ENCODE data around the gene ZMIZ1. TPM values are rescaled to one million over a fixed set of nuclear protein-coding genes. Genes with fewer than 3 reads are reported as not detected.

The ZMIZ1 gene
- polyA plus RNA-seq, 1 donor from 2014 or later: 26.8 TPM

DNA sequence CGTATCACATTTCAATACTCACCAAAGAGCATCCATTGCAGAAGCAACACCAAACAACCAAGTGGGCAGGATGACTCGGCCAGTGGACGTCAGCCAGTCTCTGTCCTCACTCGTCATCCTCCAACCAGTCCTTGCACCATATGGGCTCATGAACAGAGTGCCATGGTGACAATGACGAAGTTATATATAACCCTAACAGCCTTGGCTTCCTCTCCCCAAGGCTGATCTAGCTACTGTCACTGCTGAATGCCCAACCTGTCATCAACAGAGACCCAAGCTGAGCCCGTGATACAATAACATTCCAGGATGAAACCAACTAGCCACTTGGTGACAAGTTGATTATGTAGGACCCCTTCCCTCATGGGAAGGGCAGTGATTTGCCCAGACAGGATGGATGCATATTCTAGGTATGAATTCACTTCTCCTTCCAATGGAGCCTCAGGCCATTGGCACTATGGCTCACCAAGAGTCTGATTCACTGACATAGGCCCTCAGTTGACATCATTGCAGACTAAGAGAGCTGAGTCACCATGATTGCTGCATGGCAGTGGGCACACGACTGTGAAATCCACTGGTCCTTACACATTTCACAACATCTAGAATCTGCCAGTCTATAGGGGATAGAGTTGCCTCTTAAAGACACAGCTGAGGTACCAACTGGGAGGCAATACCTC, 252.2 kb downstream of the ZMIZ1 start:
- H3K4me3 ChIP-seq (ENCODE audit: low read length): no peak overlapping the region
- no peaks in the 10 kb centered on the region for H3K9me3 ChIP-seq (ENCODE audit: low read length)
- no peaks in the 10 kb centered on the region for H3K36me3 ChIP-seq (ENCODE audit: insufficient read depth, low read length)
- TF ChIP-seq RAD21 (conservative IDR thresholded peaks at IDR 0.05): no peak
- TF ChIP-seq POLR2AphosphoS5 (IDR thresholded peaks at IDR 0.05): no peak
- TF ChIP-seq, protein P1, sequence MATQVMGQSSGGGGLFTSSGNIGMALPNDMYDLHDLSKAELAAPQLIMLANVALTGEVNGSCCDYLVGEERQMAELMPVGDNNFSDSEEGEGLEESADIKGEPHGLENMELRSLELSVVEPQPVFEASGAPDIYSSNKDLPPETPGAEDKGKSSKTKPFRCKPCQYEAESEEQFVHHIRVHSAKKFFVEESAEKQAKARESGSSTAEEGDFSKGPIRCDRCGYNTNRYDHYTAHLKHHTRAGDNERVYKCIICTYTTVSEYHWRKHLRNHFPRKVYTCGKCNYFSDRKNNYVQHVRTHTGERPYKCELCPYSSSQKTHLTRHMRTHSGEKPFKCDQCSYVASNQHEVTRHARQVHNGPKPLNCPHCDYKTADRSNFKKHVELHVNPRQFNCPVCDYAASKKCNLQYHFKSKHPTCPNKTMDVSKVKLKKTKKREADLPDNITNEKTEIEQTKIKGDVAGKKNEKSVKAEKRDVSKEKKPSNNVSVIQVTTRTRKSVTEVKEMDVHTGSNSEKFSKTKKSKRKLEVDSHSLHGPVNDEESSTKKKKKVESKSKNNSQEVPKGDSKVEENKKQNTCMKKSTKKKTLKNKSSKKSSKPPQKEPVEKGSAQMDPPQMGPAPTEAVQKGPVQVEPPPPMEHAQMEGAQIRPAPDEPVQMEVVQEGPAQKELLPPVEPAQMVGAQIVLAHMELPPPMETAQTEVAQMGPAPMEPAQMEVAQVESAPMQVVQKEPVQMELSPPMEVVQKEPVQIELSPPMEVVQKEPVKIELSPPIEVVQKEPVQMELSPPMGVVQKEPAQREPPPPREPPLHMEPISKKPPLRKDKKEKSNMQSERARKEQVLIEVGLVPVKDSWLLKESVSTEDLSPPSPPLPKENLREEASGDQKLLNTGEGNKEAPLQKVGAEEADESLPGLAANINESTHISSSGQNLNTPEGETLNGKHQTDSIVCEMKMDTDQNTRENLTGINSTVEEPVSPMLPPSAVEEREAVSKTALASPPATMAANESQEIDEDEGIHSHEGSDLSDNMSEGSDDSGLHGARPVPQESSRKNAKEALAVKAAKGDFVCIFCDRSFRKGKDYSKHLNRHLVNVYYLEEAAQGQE (IDR thresholded peaks at IDR 0.05; ENCODE audit: borderline replicate concordance): no peak
- TF ChIP-seq MXI1 (conservative IDR thresholded peaks at IDR 0.05; ENCODE audit: poor library complexity, severe bottlenecking): no peak
- no peak for TF ChIP-seq EP300 (conservative IDR thresholded peaks at IDR 0.05; ENCODE audit: poor library complexity, severe bottlenecking)
- TF ChIP-seq, protein P2, sequence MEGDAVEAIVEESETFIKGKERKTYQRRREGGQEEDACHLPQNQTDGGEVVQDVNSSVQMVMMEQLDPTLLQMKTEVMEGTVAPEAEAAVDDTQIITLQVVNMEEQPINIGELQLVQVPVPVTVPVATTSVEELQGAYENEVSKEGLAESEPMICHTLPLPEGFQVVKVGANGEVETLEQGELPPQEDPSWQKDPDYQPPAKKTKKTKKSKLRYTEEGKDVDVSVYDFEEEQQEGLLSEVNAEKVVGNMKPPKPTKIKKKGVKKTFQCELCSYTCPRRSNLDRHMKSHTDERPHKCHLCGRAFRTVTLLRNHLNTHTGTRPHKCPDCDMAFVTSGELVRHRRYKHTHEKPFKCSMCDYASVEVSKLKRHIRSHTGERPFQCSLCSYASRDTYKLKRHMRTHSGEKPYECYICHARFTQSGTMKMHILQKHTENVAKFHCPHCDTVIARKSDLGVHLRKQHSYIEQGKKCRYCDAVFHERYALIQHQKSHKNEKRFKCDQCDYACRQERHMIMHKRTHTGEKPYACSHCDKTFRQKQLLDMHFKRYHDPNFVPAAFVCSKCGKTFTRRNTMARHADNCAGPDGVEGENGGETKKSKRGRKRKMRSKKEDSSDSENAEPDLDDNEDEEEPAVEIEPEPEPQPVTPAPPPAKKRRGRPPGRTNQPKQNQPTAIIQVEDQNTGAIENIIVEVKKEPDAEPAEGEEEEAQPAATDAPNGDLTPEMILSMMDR (IDR thresholded peaks at IDR 0.05; ENCODE audit: poor library complexity, severe bottlenecking): no peak
- TF ChIP-seq EZH2 (IDR thresholded peaks at IDR 0.05; ENCODE audit: borderline replicate concordance, insufficient read depth, low read length, poor library complexity, severe bottlenecking): no peak
- TF ChIP-seq TAF1 (IDR thresholded peaks at IDR 0.05; ENCODE audit: low read depth): no peak
- no peak overlapping the region for H3K9ac ChIP-seq (ENCODE audit: low read length)
- no peak overlapping the region for H3K4me2 ChIP-seq (ENCODE audit: low read length)
- no peak overlapping the region for H2AFZ ChIP-seq (ENCODE audit: low read depth, low read length)
- no peaks in the 10 kb centered on the region for H3K79me2 ChIP-seq (replicated peaks; ENCODE audit: insufficient read depth, low read length)
- no peaks in the 10 kb centered on the region for H3K9me2 ChIP-seq (ENCODE audit: insufficient read depth, low read length)
- no peaks in the 10 kb centered on the region for H3K27me3 ChIP-seq (ENCODE audit: insufficient read depth, low read depth, low read length)
- no peaks in the 10 kb centered on the region for H4K20me1 ChIP-seq (ENCODE audit: insufficient read depth)
- no peak overlapping the region for H3K27ac ChIP-seq (ENCODE audit: low read length)
- no peaks in the 10 kb centered on the region for H3F3A ChIP-seq (ENCODE audit: insufficient read depth, low read length, poor library complexity, severe bottlenecking)

DNA sequence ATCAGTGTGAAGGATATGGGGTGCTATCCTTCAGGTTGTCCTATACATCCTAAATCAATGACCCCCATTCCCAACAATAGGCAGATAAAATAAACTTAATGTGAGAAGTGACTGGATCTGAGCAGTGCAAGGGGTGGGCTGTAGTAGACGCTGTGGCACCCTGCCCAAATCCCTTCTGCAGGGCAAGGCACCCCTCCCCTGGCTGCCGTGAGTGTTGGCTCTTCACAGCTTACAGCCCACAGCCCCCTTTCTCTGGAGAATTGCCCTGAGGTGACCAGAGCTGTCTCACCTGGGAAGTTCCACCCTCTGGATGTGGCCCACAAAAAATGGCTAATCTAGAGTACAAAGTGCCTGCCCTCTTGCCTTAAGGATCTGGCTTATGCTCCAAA, 252.7 kb downstream of the ZMIZ1 start:
- Histone ChIP-seq H3K9me2 (ENCODE audit: insufficient read depth, low read length) (no peaks in the 10 kb centered on the region), H3K27ac (ENCODE audit: low read length) (no peak overlapping the region), H3F3A (ENCODE audit: insufficient read depth, low read length, poor library complexity, severe bottlenecking) (no peaks in the 10 kb centered on the region), H2AFZ (ENCODE audit: low read depth, low read length) (no peak overlapping the region), H4K20me1 (ENCODE audit: insufficient read depth) (no peaks in the 10 kb centered on the region), H3K9me3 (ENCODE audit: low read length) (no peaks in the 10 kb centered on the region), H3K9ac (ENCODE audit: low read length) (no peak overlapping the region), H3K36me3 (ENCODE audit: insufficient read depth, low read length) (no peaks in the 10 kb centered on the region), H3K4me3 (ENCODE audit: low read length) (no peak overlapping the region), H3K4me2 (ENCODE audit: low read length) (no peak overlapping the region), H3K27me3 (ENCODE audit: insufficient read depth, low read depth, low read length) (no peaks in the 10 kb centered on the region), H3K79me2 (replicated peaks; ENCODE audit: insufficient read depth, low read length) (no peaks in the 10 kb centered on the region)
- TF ChIP-seq, protein P1 (IDR thresholded peaks at IDR 0.05; ENCODE audit: borderline replicate concordance): no peak
- TF ChIP-seq EP300 (conservative IDR thresholded peaks at IDR 0.05; ENCODE audit: poor library complexity, severe bottlenecking) (no peak), TAF1 (IDR thresholded peaks at IDR 0.05; ENCODE audit: low read depth) (no peak), POLR2AphosphoS5 (IDR thresholded peaks at IDR 0.05) (no peak), RAD21 (conservative IDR thresholded peaks at IDR 0.05) (no peak), MXI1 (conservative IDR thresholded peaks at IDR 0.05; ENCODE audit: poor library complexity, severe bottlenecking) (no peak), SMC3 (conservative IDR thresholded peaks at IDR 0.05; ENCODE audit: poor library complexity) (no peak), EZH2 (IDR thresholded peaks at IDR 0.05; ENCODE audit: borderline replicate concordance, insufficient read depth, low read length, poor library complexity, severe bottlenecking) (no peak)
- TF ChIP-seq, protein P2 (IDR thresholded peaks at IDR 0.05; ENCODE audit: poor library complexity, severe bottlenecking): no peak
